GM18867 (cell line): Measurements from ENCODE around the gene SLFN14.
"Not testable (repeated sequence)": the region's sequence is repeated elsewhere in the genome, so short reads cannot be mapped to it uniquely, and the experiment has no call there.

ENCODE experiments used
- ATAC-seq: cut with Tn5 transposase; IDR thresholded peaks from one replicate; pipeline ENCODE4 v1.9.1; 2021; ENCODE audit warnings: mild to moderate bottlenecking, moderate library complexity; ENCODE audit not compliant: unreplicated experiment

SLFN14 gene

DNA sequence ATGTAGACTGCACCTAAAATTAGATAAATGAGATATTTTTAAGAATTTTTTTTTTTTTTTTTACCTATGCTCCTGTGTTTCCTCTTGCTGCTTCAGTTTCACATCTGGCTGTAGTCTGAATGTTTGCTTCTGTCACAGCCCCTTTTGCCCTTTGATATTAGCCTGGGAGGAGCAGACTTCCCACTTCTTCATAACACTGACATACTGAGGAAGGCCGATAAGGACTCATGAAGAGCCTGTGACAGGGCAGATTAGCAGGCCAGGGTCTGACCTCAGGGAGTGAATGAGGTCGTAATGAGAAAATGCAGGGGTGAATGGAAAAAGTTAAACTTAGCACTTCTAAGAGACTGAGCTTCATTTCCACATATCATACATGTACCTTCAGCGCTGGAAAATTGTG is at the start of gene SLFN14:
SLFN14 (minus strand) TSS at position 117 of the 400 bp plus-strand sequence. CDS start 2,757 bp downstream, outside the sequence.
- ATAC-seq = no peak

DNA sequence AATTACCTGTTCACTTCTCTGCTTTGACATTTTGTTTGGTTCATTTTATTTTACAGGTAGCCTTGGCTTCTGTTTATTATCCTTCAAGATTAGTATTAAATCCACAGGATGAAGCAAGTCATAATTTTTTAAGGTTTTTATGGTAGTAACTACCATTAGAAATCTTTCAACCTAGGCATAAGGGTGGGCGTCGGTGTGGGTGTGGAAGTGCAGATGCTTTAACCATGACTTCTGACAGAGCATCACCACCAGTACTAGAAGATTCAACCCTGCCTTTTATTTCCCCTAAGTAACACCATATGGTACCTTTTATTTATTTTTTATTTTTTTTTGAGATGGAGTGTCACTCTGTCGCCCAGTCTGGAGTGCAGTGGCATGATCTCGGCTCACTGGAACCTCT is 49.2 kb upstream of the SLFN14 start:
- ATAC-seq = no peak

DNA sequence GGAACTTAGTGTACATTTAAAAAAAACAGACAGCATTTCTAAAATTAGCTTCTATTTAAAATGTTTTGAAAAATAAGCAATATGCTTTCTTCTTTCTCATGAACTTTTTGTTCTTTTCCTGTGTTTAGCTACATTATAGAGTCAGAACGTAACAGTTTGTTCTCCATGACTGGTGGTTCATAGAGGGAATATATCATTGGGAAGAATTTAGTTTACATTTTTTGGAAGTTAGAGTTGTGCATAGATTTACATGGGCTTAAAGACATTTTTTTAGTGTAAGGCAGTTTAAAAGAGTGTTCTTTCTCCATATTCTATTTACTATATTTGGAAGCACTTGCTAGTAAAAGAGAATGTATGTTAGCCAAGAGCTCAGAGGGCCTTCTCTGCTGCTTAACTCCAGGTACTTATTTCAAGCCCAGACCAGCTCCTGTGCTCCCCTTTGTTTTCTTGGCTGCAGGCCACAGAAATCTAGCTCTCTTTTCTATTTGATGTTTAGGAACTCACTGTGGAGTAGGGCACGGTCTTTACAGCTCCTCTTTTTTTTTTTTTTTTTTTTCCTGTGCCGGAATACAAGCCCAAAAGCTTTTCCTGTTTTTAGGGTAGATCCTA is 46.7 kb upstream of the SLFN14 start:
- ATAC-seq = no peak

DNA sequence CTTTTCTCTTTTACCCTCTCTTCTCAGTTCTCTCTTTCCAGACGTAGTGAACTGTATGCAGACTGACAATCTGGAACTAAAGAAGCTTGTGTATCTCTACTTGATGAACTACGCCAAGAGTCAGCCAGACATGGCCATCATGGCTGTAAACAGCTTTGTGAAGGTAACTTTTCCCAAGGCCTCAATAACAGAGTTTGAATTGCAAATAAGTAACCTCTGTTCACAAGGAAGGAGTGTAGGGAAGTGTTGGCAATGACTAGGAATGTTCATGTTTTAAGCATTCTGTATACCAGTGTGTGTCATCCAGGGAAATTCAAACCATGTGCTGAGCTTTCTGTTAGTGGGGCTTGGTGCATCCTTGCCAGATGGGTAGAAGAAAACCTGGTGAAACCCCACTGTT is 45.1 kb upstream of the SLFN14 start:
- ATAC-seq = no peak

DNA sequence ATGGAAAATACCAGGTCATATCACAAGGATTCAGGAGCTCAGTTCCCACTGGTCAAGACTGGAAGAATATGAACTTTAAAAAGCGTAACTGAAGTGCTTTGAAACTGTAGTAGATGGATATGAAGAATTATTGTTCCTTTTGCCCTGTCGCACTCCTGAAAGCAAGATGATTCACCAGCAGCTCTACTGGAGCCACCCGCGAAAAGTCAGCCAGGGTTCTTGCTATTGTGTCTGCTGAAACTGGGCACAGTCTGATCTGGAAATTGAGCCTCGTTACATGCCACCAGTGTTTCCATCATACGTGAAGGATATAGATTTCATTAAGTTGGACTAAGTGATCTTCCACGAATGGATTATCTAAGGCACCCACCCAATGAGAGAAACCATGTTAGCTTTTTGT is 43.1 kb upstream of the SLFN14 start:
- no peak for ATAC-seq

DNA sequence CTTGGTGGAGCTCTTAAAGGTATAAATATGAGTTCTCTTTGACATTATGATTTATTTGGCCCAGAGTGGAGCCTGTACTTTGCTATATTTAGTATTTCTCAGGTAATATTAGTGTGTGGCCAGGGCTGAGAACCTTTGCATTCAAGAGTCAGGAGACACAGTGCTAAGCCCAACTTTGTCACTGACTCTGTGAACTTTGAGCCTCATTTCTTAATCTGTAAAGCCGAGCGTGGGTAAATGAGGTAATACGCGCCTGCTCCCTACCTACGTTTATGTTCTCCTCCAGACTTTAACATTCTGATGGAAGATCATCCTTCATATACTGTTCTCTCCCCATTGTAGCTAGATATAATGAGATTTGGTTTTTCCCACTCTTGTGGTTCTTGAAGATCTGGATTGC is 37.0 kb upstream of the SLFN14 start:
- ATAC-seq = no peak

DNA sequence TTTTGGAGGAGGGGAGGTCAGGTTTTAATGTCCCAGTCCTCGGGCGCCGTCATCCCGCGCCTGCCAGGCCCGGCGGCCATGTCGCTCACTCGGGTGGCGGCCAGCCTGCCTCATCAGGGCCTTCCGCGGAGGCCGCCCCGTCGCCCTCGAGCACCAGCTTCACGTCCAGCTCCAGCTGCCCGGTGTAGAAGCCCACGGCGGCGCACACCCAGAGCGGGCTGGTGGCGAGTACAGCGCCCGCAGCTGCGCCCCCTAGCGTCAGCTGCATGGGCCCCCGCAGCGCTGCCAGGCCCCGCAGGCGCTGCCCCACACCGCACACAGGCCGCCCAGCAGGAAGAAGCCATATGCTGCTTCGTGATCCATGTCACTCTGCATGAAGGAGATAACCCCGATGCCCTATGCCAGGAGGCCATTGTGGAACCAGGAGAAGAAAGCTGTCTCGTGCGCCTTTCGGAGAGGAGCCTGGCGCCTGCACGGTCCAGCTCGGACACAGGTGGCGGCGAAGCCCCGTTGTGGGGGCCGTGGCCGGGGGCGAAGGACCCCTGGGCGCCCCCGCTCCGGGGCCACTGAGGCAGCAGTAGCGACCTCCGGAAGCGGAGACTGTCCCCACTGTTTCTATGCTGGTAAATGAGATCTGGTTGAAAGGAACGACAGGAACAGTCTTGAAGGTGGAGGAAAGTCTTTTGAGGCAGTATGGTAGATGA is 36.1 kb upstream of the SLFN14 start:
- no peak for ATAC-seq

DNA sequence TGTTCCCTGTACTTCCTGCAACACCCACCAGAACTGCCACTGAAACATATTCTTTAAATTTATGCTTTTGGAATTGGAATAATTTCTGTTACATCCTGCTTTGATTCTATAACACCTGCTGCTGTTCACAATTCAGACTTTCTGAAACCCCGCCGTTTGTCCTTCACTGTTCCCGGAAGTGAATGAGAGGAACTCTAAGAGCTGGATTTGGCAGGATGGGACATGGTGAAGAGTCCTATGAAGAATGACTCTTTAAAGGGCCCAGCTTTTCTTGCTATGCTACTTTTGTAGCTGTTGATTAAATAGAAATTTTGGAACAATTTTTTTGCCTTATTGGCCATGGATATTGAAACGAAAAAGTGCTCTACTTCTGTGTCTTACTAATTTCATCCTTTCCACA is 35.5 kb upstream of the SLFN14 start:
- ATAC-seq = no peak

DNA sequence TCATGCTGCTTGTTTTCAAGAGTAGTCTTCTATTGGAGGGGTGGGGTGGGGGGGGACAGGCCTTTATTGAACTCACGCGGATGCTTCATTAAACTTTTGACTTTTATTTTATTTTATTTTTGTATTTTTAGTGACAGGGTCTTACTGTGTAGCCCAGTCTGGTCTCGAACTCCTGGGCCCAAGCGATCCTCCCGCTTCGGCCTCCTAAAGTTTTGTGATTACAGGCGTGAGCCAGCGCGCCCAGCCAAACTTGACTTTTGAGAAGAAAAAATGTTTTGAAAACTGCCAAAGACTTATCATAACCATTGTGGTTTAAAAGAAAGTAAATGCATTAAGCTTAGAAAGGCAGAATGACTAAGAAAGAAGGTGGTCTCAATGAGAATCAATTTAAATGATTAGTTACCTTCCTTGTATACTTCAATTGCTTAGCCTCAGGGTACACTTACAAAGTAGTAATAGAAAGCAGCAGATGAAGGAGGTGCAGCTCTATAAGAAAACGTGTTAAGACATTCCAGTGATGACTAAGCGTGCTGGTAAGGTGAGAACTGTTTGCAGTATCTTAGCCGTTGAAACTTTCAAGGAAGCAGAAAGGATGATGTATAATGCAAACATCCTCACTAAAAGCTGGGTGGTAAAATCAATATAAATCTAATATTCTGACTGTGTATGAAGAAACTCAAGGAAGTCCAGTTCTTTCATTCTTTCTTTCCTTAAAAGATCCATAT is 27.7 kb upstream of the SLFN14 start:
- no peak for ATAC-seq

DNA sequence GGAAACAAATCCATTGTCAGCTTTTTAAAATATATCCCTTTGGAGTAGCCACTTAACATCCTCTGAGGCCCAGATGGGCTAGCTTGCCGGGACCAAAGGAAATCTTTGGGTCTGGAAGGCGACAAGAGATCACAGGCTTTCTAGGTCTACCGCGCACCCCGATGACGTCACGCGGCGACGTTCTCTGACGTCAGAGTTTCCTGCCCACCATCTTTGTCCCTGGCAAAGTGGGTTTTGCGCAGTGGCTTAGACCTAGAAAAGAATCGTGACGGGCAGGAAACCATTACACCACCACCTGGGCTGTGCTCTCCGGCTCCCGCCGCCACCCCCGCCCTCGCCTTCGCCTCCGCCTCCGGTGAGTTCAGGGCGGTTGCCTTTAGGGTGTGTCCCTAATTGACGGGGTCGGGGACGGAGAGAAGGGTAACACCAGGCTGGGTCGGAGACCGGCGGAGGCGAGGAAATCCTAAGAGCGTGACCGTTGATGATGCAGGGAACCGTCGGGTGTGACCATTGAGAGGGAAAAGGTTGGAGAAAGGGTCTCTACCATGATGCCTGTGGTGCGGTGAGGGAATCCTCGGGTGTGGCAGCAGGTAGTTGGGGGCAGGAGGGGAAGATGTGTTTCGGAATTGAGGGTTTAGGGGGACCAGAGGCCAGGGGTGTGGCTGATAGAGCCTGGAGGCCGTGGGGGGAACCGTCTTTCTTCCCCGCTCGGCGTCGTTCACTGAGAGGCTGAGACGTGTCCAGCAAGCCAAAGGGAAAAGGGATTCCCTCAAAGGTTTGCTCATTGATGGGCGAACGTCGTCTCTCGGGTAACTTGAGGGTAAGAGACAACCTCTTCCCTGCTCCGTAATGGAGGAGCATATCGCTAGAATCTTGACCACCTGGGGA is 26.7 kb upstream of the SLFN14 start, which contains the start of gene AP2B1:
AP2B1 (plus strand) TSS at position 249 of the 888 bp plus-strand sequence. CDS start 6,709 bp downstream, outside the sequence.
- peak; percentile 86 for ATAC-seq

DNA sequence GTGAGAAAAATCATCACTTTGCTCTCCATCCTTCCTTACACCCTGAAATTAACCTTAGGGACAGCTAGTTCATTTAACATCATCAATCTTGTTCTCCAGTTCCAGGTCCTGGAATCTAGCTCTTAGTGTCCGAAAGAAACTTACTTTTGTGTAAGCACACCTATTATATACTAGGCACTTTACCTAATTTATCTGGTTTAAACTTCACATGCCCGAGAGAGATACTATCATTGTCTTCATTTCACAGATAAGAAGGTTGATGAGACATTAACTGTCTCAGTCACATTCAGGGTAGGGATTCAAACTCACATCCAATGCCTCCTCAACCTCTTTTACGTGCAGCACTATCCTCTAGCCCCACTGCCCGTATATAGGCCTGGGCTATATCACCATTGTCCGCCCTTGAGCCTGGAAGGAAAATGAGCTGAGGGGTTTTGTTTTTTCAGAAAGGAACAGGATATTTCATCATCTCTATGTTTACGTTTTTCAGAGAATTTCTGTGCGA is 26.0 kb upstream of the SLFN14 start:
- peak; percentile 12 for ATAC-seq

DNA sequence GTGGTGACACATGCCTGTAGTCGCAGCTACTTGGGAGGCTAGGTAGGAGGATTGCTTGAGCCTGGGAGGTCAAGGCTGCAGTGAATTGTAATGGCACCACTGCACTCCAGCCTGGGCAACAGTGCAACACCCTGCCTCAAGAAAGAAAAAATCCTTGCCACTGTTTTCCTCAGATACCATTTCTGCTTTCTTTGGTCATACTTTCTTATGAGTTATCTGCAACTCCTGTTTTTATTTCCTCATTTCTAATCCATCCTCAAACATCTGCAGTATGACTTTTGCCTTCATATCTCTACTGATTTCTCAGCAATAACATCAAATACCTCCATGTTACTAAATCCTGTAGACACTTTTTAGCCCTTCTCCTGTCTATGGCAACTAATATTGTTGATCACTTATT is 23.4 kb upstream of the SLFN14 start:
- no peak for ATAC-seq

DNA sequence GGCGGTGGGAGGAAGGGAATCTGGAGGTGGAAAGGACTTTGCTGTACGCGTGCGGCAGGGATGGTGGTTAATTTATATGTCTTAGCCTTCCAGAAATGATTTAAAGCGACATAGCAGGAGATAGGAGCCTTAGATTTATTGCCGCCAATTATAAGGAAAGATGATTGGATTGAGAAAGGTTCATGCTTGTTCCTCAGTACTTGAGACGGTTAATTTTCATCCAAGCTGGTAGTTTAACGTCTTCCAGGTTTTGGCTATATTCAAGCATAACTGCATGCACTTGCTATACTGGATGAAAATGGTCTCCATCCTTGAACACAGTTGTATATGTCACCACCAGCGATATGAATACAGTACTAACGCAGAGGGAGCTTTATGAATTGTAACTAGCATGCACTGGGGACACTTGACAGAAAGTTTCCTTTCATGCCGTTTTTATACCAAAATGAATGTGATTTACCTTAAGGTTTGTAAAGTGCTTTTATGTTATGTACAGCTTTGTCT is 18.4 kb upstream of the SLFN14 start:
- no peak for ATAC-seq

DNA sequence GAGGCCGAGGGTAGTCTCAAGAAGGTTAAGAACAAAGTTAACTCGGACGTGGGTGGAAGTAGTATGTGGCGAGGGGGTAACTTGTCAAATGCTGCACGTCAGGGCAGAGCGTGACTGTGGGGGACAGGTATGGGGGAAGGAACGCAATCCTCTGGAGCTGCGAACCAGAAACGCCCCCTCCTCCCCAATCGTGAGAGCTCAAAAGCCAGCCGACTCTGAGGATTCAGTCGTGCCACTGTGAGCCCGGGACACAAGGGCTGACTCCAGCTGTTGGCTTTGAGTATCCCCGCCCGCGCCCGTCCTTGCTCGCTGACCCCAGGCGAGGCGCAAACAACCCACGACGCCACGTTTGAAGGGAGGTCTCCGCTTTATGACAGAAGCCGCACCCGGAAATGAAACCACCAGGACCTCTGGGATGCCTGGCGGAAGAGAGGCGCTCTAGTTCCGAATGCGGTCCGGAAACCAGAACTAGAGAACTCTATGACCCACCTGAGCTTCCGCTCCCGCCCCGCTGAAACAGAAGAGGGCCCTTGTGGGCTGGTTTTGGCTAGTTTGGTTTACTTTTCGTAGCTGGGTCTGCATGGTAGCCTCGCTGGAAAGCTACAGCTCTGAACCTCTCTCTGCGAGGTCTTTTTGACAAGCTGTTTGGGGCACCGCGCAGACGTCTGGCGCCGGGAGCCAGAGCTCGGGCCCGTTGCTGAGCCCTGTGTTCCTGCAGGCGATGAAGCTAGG is 17.7 kb upstream of the SLFN14 start, which contains the start of gene PEX12:
PEX12 (minus strand) TSS at position 375 of the 732 bp plus-strand sequence. CDS start 550 bp downstream, outside the sequence.
- ATAC-seq = peak; percentile 89

DNA sequence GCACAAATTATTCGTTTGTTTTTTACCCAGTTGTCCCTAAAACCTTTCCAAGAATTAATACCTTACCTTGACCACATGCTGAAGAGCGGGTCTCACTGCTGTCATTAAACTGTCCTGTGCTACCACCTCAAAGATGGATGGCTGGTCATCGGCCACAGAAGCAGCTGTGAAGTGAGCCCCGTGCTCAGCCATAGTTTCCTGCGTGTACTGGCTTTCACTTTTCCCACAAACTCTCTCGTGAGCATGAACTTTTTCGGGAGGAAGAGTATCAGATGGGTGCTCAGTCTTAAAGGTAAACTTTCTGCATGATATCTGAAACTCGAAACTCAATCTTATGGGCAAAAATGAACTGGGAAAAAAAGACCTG is 17.2 kb upstream of the SLFN14 start:
- no peak for ATAC-seq

DNA sequence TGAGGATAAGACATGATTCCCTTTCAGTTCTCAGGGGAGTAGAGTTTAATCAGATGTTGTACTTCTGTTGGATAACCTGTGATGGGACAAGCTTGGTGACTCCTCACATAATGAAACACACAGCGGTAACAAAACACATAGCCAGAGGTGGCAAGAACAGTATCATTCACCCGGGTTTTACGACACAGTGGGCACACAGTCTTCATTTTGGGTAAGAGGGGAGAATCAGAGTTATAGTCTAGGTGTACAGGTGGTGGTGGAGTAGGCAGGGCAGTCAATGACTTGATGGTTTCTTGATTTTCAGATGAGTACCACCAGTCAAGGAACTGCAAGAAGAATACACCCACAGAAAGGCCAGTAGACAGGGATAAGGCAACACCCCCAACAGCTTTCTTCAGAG is 15.1 kb upstream of the SLFN14 start:
- ATAC-seq = no peak

DNA sequence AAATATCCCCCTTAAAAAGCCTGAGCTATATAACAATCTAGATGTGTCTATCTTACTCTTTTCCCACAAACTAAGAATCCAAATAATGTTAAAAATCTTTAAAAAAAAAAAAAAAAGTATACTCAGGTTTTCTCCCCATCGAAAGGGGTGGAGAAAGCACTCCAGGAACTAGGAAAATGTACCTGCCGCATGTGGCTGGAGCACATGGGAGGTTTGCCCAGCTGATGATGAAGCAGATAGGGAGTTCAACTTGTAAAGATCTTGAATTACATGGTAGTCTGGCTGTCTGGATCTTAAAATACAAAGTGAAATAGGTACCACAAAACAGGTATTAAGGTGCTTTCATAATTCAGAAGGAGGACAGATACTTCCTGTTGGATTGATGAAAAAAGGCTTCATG is 8.8 kb upstream of the SLFN14 start:
- no peak for ATAC-seq

DNA sequence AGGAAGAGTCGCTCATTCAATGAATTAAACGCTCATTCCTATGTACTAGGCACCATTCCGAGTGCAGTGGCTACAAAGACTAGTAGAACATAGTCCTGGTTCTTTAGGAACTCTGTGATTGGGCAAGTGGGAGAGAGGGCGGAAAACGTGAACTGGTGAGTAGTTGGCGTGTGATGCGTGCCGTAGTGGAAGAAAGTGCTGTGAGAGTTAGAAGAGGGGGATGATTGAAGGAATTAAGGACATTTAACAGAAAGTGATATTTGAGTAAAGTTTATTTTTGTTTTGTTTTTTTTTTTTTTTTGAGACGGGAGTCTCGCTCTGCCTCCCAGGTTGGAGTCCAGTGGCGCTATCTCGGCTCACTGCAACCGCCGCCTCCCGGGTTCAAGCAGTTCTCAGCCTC is 7.9 kb upstream of the SLFN14 start:
- peak; percentile 6 for ATAC-seq

DNA sequence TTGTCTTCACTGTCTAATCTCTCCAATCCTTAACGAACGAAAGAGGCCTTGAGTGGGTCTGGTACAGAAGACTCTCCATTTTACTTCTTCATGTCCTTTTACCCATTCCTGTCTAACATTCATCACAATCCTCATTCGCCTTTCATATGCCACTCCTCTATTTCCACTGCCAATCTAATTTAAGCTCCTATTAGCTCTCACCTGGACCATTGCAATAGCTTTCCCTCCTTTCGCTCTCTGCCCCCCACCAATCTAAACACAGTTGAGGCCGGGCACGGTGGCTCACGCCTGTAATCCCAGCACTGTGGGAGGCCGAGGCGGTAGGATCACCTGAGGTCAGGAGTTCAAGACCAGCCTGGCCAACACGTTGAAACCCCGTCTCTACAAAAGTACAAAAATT is 6.3 kb upstream of the SLFN14 start:
- ATAC-seq = no peak

DNA sequence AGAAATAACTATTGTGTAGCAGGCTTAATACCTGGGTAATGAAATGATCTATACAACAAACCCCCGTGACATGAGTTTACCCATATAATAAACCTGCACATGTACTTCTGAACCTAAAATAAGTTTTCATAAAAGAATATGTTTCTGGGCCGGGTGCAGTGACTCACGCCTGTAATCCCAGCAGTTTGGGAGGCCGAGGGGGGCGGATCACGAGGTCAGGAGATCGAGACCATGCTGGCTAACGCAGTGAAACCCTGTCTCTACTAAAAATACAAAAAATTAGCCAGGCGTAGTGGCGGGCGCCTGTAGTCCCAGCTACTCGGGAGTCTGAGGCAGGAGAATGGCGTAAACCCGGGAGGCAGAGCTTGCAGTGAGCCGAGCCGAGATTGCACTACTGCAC is 2.6 kb upstream of the SLFN14 start:
- not testable (repeated sequence) for ATAC-seq
